MM.1S (cell line): ENCODE data around the gene PPM1H.

ENCODE experiments used
- DNase-seq: peaks from one replicate; pipeline ENCODE4 v3.0.0-alpha.2; 2015
- H2AFZ ChIP-seq: fragments of 300-600 bp; sonication (generic); 2 replicates; pipeline ENCODE4 v1.6.0; 2016; ENCODE audit warnings: antibody characterized with exemption, low read length
- H3F3A ChIP-seq: fragments of 300-600 bp; sonication (generic); 2 replicates; pipeline ENCODE4 v1.6.1; 2016; ENCODE audit warnings: mild to moderate bottlenecking, antibody characterized with exemption, low read length, moderate library complexity, mixed read lengths; ENCODE audit not compliant: insufficient read depth
- H3K27ac ChIP-seq: fragments of 300-600 bp; sonication (generic); 2 replicates; pipeline ENCODE4 v1.5.1; 2016; ENCODE audit warnings: mild to moderate bottlenecking, low read length
- H3K27me3 ChIP-seq: fragments of 300-600 bp; sonication (generic); replicated peaks from 2 replicates; pipeline ENCODE4 v1.6.0; 2016; ENCODE audit warnings: low read length; ENCODE audit not compliant: insufficient read depth
- H3K36me3 ChIP-seq: fragments of 300-600 bp; sonication (generic); replicated peaks from 2 replicates; pipeline ENCODE4 v1.6.1; 2016; ENCODE audit warnings: mild to moderate bottlenecking, low read length, mixed read lengths; ENCODE audit not compliant: insufficient read depth
- H3K4me1 ChIP-seq: fragments of 300-600 bp; sonication (generic); 2 replicates; pipeline ENCODE4 v1.6.1; 2016; ENCODE audit warnings: low read length, mixed read lengths
- H3K4me2 ChIP-seq: fragments of 300-600 bp; sonication (generic); 2 replicates; pipeline ENCODE4 v1.6.0; 2016; ENCODE audit warnings: low read depth, low read length
- H3K4me3 ChIP-seq: fragments of 300-600 bp; sonication (generic); 2 replicates; pipeline ENCODE4 v1.5.1; 2016; ENCODE audit warnings: low read length, mixed read lengths
- H3K79me2 ChIP-seq: fragments of 300-600 bp; sonication (generic); 2 replicates; pipeline ENCODE4 v1.6.1; 2016; ENCODE audit warnings: mixed run types, low read length, mixed read lengths
- H3K9ac ChIP-seq: fragments of 300-600 bp; sonication (generic); 2 replicates; pipeline ENCODE4 v1.6.1; 2016; ENCODE audit warnings: low read length, mixed read lengths
- H3K9me2 ChIP-seq: fragments of 300-600 bp; sonication (generic); replicated peaks from 2 replicates; pipeline ENCODE4 v1.6.1; 2016; ENCODE audit warnings: mild to moderate bottlenecking, low read length, mixed read lengths; ENCODE audit not compliant: insufficient read depth
- H3K9me3 ChIP-seq: fragments of 300-600 bp; sonication (generic); replicated peaks from 2 replicates; pipeline ENCODE4 v1.6.1; 2016; ENCODE audit warnings: mild to moderate bottlenecking, low read length, mixed read lengths; ENCODE audit not compliant: insufficient read depth
- H4K20me1 ChIP-seq: fragments of 300-600 bp; sonication (generic); 2 replicates; pipeline ENCODE4 v1.6.1; 2016; ENCODE audit warnings: mild to moderate bottlenecking, low read length, moderate library complexity, mixed read lengths; ENCODE audit not compliant: insufficient read depth
- EZH2 ChIP-seq: fragments of 300-600 bp; sonication (generic); optimal IDR thresholded peaks from 2 replicates; pipeline ENCODE3; 2017; ENCODE audit warnings: low read depth, mild to moderate bottlenecking, antibody characterized with exemption, low read length, mixed read lengths
- EZH2phosphoT487 ChIP-seq: fragments of 300-600 bp; sonication (generic); IDR thresholded peaks from 2 replicates; pipeline ENCODE4 v1.6.1; 2018; ENCODE audit warnings: antibody characterized with exemption, low read length
- TF ChIP-seq, protein P1 (sequence below): fragments of 300-600 bp; sonication (generic); IDR thresholded peaks from 2 replicates; pipeline ENCODE4 v1.5.1; 2016; ENCODE audit warnings: antibody characterized with exemption, low read length, mixed read lengths

PPM1H gene

GRCh38 chr12:62653740-62654139 is 281.2 kb downstream of the PPM1H start:
- no peaks in the 10 kb centered on the region for H3K9me2 ChIP-seq
- no peaks in the 10 kb centered on the region for H3K79me2 ChIP-seq
- no peaks in the 10 kb centered on the region; the same call in 1 of the 2 replicates for H4K20me1 ChIP-seq
- H3F3A ChIP-seq = no peaks in the 10 kb centered on the region
- no peak overlapping the region for H2AFZ ChIP-seq
- no peak overlapping the region for H3K9ac ChIP-seq
- TF ChIP-seq EZH2 (no peak), EZH2phosphoT487 (no peak)
- TF ChIP-seq, protein P1, sequence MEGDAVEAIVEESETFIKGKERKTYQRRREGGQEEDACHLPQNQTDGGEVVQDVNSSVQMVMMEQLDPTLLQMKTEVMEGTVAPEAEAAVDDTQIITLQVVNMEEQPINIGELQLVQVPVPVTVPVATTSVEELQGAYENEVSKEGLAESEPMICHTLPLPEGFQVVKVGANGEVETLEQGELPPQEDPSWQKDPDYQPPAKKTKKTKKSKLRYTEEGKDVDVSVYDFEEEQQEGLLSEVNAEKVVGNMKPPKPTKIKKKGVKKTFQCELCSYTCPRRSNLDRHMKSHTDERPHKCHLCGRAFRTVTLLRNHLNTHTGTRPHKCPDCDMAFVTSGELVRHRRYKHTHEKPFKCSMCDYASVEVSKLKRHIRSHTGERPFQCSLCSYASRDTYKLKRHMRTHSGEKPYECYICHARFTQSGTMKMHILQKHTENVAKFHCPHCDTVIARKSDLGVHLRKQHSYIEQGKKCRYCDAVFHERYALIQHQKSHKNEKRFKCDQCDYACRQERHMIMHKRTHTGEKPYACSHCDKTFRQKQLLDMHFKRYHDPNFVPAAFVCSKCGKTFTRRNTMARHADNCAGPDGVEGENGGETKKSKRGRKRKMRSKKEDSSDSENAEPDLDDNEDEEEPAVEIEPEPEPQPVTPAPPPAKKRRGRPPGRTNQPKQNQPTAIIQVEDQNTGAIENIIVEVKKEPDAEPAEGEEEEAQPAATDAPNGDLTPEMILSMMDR = no peak
- no peaks in the 10 kb centered on the region for H3K27me3 ChIP-seq
- no peaks in the 10 kb centered on the region for H3K36me3 ChIP-seq
- H3K4me3 ChIP-seq = no peak overlapping the region
- no peak overlapping the region for H3K4me2 ChIP-seq
- DNase-seq = no peak
- no peaks in the 10 kb centered on the region for H3K4me1 ChIP-seq
- H3K27ac ChIP-seq = no peak overlapping the region
- H3K9me3 ChIP-seq = no peaks in the 10 kb centered on the region

- Histone ChIP-seq H3K36me3 (no peaks in the 10 kb centered on the region), H3K9me2 (no peaks in the 10 kb centered on the region), H4K20me1 (no peaks in the 10 kb centered on the region; the same call in 1 of the 2 replicates), H3K4me3 (no peak overlapping the region), H3K9me3 (no peaks in the 10 kb centered on the region), H3K27ac (no peak overlapping the region), H3F3A (no peaks in the 10 kb centered on the region), H3K4me2 (no peak overlapping the region), H3K79me2 (no peaks in the 10 kb centered on the region), H3K27me3 (no peaks in the 10 kb centered on the region), H3K4me1 (no peaks in the 10 kb centered on the region), H2AFZ (no peak overlapping the region), H3K9ac (no peak overlapping the region)
- TF ChIP-seq, protein P1 = no peak
- TF ChIP-seq EZH2phosphoT487 (no peak), EZH2 (no peak)
- no peak for DNase-seq
Observed at GRCh38 chr12:62653304-62653703, 281.6 kb downstream of the PPM1H start.

GRCh38 chr12:62651138-62651537 is 283.8 kb downstream of the PPM1H start:
- no peak overlapping the region for H2AFZ ChIP-seq
- no peaks in the 10 kb centered on the region; the same call in 1 of the 2 replicates for H4K20me1 ChIP-seq
- no peaks in the 10 kb centered on the region for H3K9me3 ChIP-seq
- H3K79me2 ChIP-seq = no peaks in the 10 kb centered on the region
- H3K4me1 ChIP-seq = no peaks in the 10 kb centered on the region
- H3K9me2 ChIP-seq = no peaks in the 10 kb centered on the region
- H3K9ac ChIP-seq = no peak overlapping the region
- H3F3A ChIP-seq = no peaks in the 10 kb centered on the region
- DNase-seq = no peak
- TF ChIP-seq EZH2phosphoT487 (no peak), EZH2 (no peak)
- TF ChIP-seq, protein P1 = no peak
- H3K4me2 ChIP-seq = no peak overlapping the region
- no peaks in the 10 kb centered on the region for H3K27me3 ChIP-seq
- no peak overlapping the region for H3K27ac ChIP-seq
- H3K36me3 ChIP-seq = no peaks in the 10 kb centered on the region
- no peak overlapping the region for H3K4me3 ChIP-seq
